ENCODE measurements around the gene TMEM163. TPM values are rescaled to one million over a fixed set of nuclear protein-coding genes. Genes with fewer than 3 reads are reported as not detected.

TMEM163 gene
- total and polyA plus RNA-seq, 2 of the 13 experiments (the other 11 are each of a cell fraction or from before 2014, with no cell fraction given), result 0.05 TPM; not detected in 1

- intact Hi-C loops (cut with micrococcal nuclease; ENCODE audit: unreplicated experiment) (no loop called here), in situ Hi-C loops (cut with HindIII; ENCODE audit: extremely low pct_ligation_motif_present, low pct_unique_long_range_greater_than_20kb) (no loop called here)
- FAIRE-seq (no peak), DNase-seq (ENCODE audit: low spot score) (no peak), ATAC-seq (no peak)
- Histone ChIP-seq H3K9me3 (ENCODE audit: low read length) (no peaks in the 10 kb centered on the region), H3K27ac (ENCODE audit: extremely low read length, insufficient read depth, low read length) (no peak overlapping the region), H3K36me3 (replicated peaks in 1 of 2; ENCODE audit: control insufficient read depth in 1 of 2, insufficient read depth in 2 of 2, low read length in 2 of 2) (no peaks in the 10 kb centered on the region), H2AFZ (ENCODE audit: low read length) (no peak overlapping the region), H3K9ac (ENCODE audit: insufficient read depth, low read depth, low read length) (no peak overlapping the region), H4K20me1 (ENCODE audit: insufficient read depth, low read length) (no peaks in the 10 kb centered on the region), H3K27me3 (ENCODE audit: control insufficient read depth in 1 of 2, insufficient read depth in 2 of 2, low read length in 2 of 2) (peaks cover 0 to 9% of the 10 kb centered on the region in 2 experiments; a peak in 3 of 5 replicates), H3K4me2 (ENCODE audit: low read depth, low read length) (no peak overlapping the region), H3K79me2 (ENCODE audit: insufficient read depth, low read length) (no peaks in the 10 kb centered on the region), H3K4me3 (replicated peaks in 1 of 3; ENCODE audit: insufficient read depth in 1 of 3, low read depth in 2 of 3, low read length in 3 of 3) (no peak overlapping the region), H3K4me1 (ENCODE audit: insufficient read depth, low read length) (no peaks in the 10 kb centered on the region)
- TF ChIP-seq SATB2 (CRISPR knock-in tag; IDR thresholded peaks at IDR 0.05), result no peak
- no peak for TF ChIP-seq HCFC1 (IDR thresholded peaks at IDR 0.05; ENCODE audit: low read depth, low read length)
- TF ChIP-seq KDM6A (CRISPR knock-in tag; IDR thresholded peaks at IDR 0.05; ENCODE audit: low read depth), result no peak
- TF ChIP-seq GABPB1 (CRISPR knock-in tag; IDR thresholded peaks at IDR 0.05), result no peak
- TF ChIP-seq TEAD2 (CRISPR knock-in tag; IDR thresholded peaks at IDR 0.05), result no peak
- TF ChIP-seq ZNF552 (CRISPR knock-in tag; IDR thresholded peaks at IDR 0.05; ENCODE audit: borderline replicate concordance), result no peak
- TF ChIP-seq ZNF512 (CRISPR knock-in tag; IDR thresholded peaks at IDR 0.05), result no peak
- TF ChIP-seq MBNL3 (CRISPR knock-in tag; conservative IDR thresholded peaks at IDR 0.05), result no peak
- no peak for TF ChIP-seq RBFOX2 (IDR thresholded peaks at IDR 0.05; ENCODE audit: low read depth, low read length)
- TF ChIP-seq ATAD3A (CRISPR knock-in tag; IDR thresholded peaks at IDR 0.05), result no peak
- no peak for TF ChIP-seq SP5 (CRISPR knock-in tag; IDR thresholded peaks at IDR 0.05; ENCODE audit: borderline replicate concordance, low read depth)
- TF ChIP-seq TARDBP (CRISPR knock-in tag; IDR thresholded peaks at IDR 0.05), result no peak
- no TSS peak for BruUV-seq (replicated peaks)
- WGBS (ENCODE audit: low lambda C conversion rate), result 21% methylated on average over 1 of the region's 1 CpG
- ChIA-PET POLR2A (no interaction called here), CTCF (ENCODE audit: low intra/inter-chr PET ratio, low total read pairs) (no interaction called here)
Observed at GRCh38 chr2:134662751-134663150, 56.0 kb downstream of the TMEM163 start.

Measured in HepG2 (cell line).